ENCODE measurements around the gene FHIP1B. TPM values are rescaled to one million over a fixed set of nuclear protein-coding genes. Genes with fewer than 3 reads are reported as not detected.
"Not testable (repeated sequence)": the region's sequence is repeated elsewhere in the genome, so short reads cannot be mapped to it uniquely, and the experiment has no call there.

The FHIP1B gene
- total RNA-seq (10 to 100 TPM; 13.4 to 17.3 (median 14.3) TPM), polyA plus RNA-seq (10 to 100 TPM; 20.2 to 23.3 TPM)
- long read RNA-seq, donor 1, partial matches to known transcripts, result 8 of 14 reads
- long read RNA-seq, donor 1, other reads (novel, unspliced or antisense), result 2 of 14 reads
- long read RNA-seq, donor 2, partial matches to known transcripts, result 3 of 8 reads
- long read RNA-seq, donor 2, other reads (novel, unspliced or antisense), result 4 of 8 reads
- long read RNA-seq, donor 3, partial matches to known transcripts, result 3 of 6 reads
- long read RNA-seq, donor 3, other reads (novel, unspliced or antisense), result 0 of 6 reads

- Histone ChIP-seq H3K9me3 (no peaks in the 10 kb centered on the region), H3K27ac (peak within 1 kb of the TSS in 9 of 10 donors; percentile 83 to 92 (median 86)), H3K4me1 (peaks cover 3 to 41% (median 21%) of the 10 kb centered on the region in 9 donors), H3K4me3 (peak within 1 kb of the TSS; percentile 52 to 84 (median 74)), H3K27me3 (no peaks in the 10 kb centered on the region), H3K36me3 (no peaks in the 10 kb centered on the region)
- TF ChIP-seq CTCF (IDR thresholded peaks at IDR 0.05), result peak in 2 of 9 donors; percentile 3 to 17
- WGBS, 2 donors, result 0 to 1% methylated on average over 62 of the region's 62 CpGs
- intact Hi-C loops (cut with DNase I), result loop anchor here in 3 of 10 donors (2.0 to 10.0 kb wide), 3 partner anchors 80 to 128 kb away; no protein-coding TSS in a partner anchor
- ATAC-seq (peak; percentile 97 to 99 (median 98)), DNase-seq (peak; percentile 99 to 100)
Observed at GRCh38 chr11:6234387-6235107, at the start of gene FHIP1B. Gene FHIP1B, minus strand, starts transcription at chr11:6234636. Its CDS starts 10,120 bp downstream, at chr11:6224516.

GRCh38 chr11:6283453-6284023 lies 49.1 kb upstream of the FHIP1B start:
- H3K4me3 ChIP-seq, result no peak overlapping the region
- H3K4me1 ChIP-seq, result no peaks in the 10 kb centered on the region
- intact Hi-C loops (cut with DNase I), result no loop called here
- no peak for TF ChIP-seq CTCF (IDR thresholded peaks at IDR 0.05)
- DNase-seq, result no peak
- H3K9me3 ChIP-seq, result no peaks in the 10 kb centered on the region
- H3K27ac ChIP-seq, result no peak overlapping the region
- 77 to 85% methylated on average over 4 of the region's 4 CpGs for WGBS, 2 donors
- no peaks in the 10 kb centered on the region for H3K36me3 ChIP-seq
- no peak for ATAC-seq
- no peaks in the 10 kb centered on the region for H3K27me3 ChIP-seq

- H3K9me3 ChIP-seq; DNase-seq; H3K27me3 ChIP-seq; H3K4me3 ChIP-seq; H3K4me1 ChIP-seq; H3K36me3 ChIP-seq; ATAC-seq; H3K27ac ChIP-seq; intact Hi-C loops (cut with DNase I): not testable (repeated sequence)
- WGBS, 2 donors, result 51 to 55% methylated on average over 7 of the region's 7 CpGs
Observed at GRCh38 chr11:6280809-6281208, 46.4 kb upstream of the FHIP1B start.

GRCh38 chr11:6273188-6273587 lies 38.8 kb upstream of the FHIP1B start:
- Histone ChIP-seq H3K27me3 (peaks cover 0 to 5% (median 0%) of the 10 kb centered on the region in 7 donors), H3K36me3 (no peaks in the 10 kb centered on the region), H3K4me3 (no peak overlapping the region), H3K27ac (peak overlapping the region in 4 of 10 donors; percentile 12 to 56 (median 37)), H3K4me1 (peaks cover 0 to 24% (median 10%) of the 10 kb centered on the region in 9 donors), H3K9me3 (peaks cover 0 to 9% (median 0%) of the 10 kb centered on the region in 11 donors)
- ATAC-seq (peak in 7 of 8 donors; percentile 28 to 88 (median 80)), DNase-seq (no peak)
- TF ChIP-seq CTCF (IDR thresholded peaks at IDR 0.05), result no peak
- WGBS, 2 donors, result 23 to 41% methylated on average over 4 of the region's 4 CpGs
- intact Hi-C loops (cut with DNase I), result no loop called here
